GM12872 (cell line): ENCODE measurements around the gene NRP1.

Experiments used
- TF ChIP-seq, protein P1 (sequence below): IDR thresholded peaks from 3 replicates; pipeline ENCODE4 v1.5.1; 2011; ENCODE audit warnings: low read depth, mild to moderate bottlenecking, low read length, moderate library complexity; ENCODE audit not compliant: insufficient read depth

The NRP1 gene

DNA sequence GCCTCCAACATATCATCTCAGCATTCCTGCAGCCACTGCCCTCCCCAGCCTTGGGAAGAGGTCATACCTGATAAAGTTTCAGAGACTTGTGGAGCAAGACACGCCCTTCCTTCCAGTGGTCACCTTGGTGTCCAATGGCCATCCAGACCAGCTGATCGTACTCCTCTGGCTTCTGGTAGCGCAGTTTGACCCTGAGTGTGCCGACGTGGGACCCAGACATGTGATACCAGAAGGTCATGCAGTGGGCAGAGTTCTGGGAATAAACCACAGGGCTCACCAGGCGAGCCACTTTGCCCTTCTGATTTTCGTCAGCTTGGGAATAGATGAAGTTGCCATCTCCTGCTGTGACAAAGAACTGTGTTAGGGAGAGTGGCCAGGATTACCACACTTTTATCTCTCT, 148.3 kb downstream of the NRP1 start:
- TF ChIP-seq, protein P1, sequence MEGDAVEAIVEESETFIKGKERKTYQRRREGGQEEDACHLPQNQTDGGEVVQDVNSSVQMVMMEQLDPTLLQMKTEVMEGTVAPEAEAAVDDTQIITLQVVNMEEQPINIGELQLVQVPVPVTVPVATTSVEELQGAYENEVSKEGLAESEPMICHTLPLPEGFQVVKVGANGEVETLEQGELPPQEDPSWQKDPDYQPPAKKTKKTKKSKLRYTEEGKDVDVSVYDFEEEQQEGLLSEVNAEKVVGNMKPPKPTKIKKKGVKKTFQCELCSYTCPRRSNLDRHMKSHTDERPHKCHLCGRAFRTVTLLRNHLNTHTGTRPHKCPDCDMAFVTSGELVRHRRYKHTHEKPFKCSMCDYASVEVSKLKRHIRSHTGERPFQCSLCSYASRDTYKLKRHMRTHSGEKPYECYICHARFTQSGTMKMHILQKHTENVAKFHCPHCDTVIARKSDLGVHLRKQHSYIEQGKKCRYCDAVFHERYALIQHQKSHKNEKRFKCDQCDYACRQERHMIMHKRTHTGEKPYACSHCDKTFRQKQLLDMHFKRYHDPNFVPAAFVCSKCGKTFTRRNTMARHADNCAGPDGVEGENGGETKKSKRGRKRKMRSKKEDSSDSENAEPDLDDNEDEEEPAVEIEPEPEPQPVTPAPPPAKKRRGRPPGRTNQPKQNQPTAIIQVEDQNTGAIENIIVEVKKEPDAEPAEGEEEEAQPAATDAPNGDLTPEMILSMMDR: no peak

DNA sequence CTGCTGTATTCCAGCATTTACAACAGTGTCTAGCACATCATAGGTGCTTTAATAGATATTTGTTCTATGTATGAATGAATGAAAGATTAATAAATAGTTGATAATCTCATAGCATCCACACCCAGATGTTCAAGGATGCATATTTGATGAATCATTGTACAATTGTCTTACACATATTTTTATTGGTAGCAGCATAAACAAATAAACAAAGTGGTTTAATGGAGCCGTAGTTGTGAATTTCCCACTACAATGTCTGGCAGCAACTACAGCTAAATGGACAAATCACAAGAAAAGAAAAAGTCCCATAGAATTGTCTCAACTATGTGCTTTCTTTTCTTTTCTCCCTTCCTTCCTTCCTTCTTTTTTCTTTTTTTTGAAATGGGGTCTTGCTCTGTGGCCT, 150.8 kb downstream of the NRP1 start:
- TF ChIP-seq, protein P1: no peak

DNA sequence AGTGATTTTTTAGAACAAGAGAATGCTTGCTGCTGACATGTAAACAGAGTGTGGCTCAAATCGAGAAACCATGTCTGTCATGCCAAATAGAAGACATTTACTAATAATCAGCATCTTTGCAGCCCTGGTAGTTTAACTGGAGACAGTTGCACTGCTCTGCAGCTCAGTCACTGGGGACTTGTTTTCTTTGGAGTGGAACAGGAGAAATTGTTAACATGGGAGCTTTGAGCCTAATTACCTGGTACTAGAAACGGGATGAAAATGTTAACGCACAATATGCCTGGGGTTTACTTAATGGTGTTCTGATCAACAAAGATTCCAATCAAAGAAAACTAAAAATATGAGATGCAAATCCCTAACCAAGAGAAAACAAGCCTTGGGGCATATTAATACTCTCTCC, 153.5 kb downstream of the NRP1 start:
- TF ChIP-seq, protein P1: no peak

DNA sequence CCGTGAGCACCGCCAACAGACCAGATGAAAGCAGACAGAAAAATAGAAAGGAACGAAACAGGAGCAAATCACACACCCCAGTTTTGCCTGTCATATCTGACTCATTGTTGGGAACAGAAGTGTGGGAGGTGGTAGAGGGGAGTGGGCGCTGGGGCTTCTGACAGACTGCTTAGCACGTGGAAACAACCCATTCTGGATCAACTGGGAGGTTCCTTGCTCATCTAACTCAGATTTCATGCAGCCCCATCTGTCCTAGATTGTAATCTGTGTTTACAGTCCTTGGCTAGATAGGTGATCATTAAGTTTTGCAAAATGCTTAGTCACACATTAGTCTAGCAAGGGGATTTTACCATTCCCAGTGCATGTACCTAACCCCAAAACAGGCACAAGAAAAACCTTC, 154.1 kb downstream of the NRP1 start:
- TF ChIP-seq, protein P1: no peak

DNA sequence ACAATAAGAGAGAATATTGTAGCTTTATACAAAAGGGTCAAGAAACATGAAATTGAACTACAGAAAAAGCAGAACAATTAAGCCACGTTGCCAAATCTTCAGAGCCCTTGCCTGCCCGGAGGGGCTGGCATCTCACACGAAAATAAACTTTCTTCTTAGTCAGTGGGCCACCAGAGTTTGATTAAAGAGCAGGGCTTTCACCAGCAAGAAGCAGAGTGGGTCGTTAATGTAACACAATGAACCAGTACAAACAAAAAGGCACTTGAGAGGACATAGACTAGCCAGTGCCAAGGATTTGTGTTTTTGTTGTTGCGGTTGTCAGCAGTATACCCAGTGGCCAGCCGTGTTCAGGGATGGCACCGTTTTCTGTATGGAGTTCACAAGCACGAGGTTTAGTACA, 155.4 kb downstream of the NRP1 start:
- TF ChIP-seq, protein P1: no peak

DNA sequence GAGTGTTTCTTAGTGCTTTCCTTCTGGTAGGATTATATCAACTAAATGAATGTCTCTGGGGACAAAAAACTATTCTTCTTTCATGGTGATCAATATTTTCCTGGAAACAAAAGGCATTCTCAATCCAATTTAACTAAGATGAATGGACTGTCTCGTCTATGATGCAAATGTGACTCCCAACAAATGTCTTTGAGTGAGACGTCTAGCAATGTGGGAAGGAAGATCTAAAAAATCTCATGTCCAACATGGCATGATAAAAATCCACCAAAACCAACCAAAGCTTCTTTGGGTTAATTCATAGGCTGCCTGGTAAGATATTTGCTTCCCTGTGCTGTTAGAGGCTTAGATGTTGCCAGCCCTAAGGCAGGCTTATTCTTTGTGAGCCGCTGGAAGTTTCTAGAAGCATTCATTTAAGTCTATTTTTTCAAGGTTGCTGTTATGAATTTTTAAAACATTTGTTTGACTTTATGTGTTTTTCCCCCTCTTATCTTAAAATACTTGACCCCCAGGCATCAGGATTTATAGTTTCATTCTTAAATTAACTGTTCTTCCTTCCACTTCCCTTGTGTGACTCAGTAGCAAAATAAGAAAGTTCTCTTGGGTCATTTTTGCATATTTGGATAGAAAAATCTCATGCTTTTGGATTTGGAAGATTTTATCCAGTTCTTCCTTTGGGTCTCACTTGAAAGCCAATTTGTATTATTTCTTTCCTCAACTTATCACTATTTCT, 156.3 kb downstream of the NRP1 start:
- TF ChIP-seq, protein P1: no peak

DNA sequence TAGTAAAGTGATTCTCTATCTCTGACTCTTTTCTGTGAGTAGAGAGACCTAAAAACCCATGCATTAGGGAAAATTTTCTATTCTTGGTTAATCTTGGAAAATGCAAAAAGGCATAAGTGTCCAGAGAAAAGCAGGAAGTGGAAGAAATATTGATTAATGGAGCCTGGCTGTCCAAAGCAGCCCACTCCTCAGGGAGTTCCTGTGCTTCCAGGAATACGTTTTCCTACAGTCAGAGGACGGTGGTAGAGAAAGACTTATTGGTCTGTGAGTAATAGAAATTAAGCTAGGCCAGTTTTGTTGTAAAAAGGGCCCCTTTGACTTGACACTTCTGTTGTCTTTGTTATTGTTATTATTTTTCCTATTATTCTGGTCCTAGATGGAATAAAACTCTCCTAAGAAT, 157.8 kb downstream of the NRP1 start:
- TF ChIP-seq, protein P1: no peak
